GM19239 (cell line): Measurements from ENCODE around the gene ATXN1.
"Not testable (repeated sequence)": the region's sequence is repeated elsewhere in the genome, so short reads cannot be mapped to it uniquely, and the experiment has no call there.

Experiments
- DNase-seq: peaks from one replicate; pipeline ENCODE4 v3.0.0; 2011; ENCODE audit warnings: low spot score; ENCODE audit not compliant: insufficient read length
- FAIRE-seq: peaks from 2 replicates; lab custom pipeline; 2011; peaks lifted over from hg19 to GRCh38; lab: Jason Lieb, UNC

The ATXN1 gene

DNA sequence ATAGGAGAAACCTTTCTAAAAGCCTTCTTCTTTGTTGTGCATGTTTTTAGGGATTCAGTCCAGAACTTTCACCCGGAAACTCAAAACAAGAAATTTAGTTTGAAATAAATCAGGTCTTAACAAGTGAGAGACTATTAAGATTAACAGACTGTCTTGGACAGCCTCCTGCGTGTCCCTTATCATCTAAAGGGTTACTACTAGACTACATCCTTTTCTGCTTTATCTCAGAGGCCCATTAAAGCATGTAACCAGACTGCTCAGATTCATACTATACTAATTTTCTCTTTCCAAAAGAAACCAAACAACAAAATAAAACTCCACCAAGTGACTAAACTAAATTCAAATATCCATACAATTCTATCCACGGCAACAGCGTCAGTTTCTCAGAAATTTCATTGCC, 349.1 kb downstream of the ATXN1 start:
- FAIRE-seq (no peak), DNase-seq (no peak)

DNA sequence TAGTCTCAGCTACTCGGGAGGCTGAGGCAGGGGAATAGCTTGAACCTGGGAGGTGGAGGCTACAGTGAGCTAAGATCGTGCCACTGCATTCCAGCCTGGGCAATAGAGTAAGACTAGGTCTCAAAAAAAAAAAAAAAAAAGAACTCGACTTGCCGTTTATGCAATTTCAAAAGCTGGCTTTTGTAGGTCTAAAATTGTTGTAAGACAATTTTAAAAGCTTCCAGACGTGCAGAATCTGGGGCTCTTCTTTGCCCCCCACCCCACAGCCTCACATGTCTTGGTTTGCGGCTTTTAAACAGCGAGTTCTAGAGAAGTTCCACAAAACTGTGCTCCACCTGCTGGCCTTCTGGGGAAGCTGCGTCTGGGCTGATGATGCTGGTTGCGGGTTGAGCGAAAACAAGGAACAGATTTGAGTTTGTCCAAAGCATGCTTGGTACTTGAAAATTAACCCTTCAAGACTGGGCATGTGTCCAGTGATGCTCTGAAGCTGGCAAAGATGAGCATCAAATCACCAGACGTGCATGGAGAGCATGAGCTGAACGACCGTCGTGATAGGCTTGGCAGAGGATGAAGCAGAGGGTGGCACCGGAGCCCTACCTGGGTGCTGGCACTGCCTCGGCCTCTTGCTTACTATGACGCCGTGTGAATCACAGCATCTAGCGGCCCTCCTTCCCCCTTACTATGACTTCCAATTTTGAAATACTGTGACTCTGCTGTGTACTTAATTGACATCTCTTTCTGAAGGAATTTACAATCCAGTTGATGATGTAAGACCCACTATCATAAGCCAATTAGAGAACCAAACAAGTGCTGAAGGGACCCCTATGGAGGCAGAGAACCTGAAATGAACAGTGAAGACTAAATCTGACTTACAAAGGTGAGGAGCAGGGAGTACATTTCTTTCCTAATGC, 351.5 kb downstream of the ATXN1 start:
- FAIRE-seq = peak; percentile 86

DNA sequence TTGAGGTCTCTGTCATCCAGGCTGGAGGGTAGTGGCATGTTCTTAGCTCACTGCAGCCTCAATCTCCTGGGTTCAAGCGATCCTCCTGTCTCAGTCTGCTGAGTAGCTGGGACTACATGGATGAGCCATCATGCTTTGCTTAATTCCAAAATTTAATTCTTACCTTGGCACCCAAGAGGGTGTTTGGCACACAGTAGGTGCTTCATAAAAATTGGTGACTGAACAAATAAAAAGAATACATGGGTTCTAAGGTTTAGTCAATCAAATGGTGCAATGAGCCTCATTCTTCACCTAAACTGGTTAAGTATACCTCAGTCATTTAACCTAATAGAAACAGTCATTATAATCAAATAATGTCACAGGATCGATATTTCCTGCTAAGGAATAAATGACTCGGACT, 352.5 kb downstream of the ATXN1 start:
- DNase-seq (no peak), FAIRE-seq (no peak)

More for the DNA sequence above, 351.5 kb downstream of the ATXN1 start:
- DNase-seq = no peak

DNA sequence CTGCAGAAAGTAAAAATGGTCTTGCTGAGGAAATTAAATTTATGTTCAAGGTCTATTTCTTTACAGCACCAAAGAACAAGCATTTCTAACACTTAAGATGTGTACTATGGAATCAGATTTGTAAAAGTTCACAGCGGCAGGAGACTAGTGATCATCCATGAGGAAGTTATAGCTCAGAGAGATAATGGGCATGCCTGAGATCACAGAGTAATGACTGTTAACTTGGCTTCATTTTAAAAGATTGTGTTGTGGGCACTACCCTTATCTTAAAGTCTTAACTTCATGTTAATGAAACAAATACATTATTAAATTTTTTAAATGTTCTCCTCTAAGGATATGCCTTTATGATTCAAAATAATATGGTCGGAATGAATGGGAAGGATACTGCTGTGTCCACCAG, 354.3 kb downstream of the ATXN1 start:
- no peak for FAIRE-seq
- no peak for DNase-seq

DNA sequence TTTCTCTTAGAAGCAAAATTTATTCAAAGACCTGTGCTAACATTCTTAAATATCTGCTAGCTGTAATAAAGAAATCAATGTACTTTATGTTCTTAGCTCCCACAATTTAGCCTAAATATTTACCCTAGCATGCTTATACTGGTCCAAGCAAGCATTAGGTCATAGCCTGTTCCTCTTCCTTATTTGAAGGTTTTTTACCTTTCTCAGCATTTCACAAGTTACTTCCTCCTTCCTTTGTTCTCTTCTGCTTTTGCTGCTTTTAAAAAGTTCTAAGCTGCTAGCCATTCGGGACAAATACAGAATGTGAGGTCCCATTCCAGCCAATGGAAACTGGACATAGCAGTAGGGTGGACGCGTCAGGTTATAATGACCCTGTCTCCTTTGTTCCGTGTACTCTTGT, 354.7 kb downstream of the ATXN1 start:
- FAIRE-seq = not testable (repeated sequence)

DNA sequence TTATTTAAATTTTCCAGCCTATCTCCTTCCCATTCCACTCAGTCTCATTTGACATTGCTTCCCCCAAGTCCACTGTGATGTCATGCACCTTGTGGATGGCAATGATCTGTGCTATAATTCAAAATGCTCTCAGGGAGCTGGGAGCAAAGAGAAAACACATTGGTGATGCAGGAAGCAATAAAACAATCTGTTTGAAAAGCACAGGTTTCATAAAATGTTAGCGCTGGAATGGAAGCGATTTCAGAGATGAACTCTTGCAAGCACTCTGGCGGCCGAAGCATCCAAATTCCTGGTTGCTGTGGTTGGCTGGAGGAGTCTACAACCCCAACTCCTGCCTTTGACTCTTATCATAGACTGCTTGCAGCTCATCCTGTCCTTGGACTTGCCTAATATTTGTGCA, 355.9 kb downstream of the ATXN1 start:
- DNase-seq = no peak
- FAIRE-seq = no peak

More for the DNA sequence above, 354.7 kb downstream of the ATXN1 start:
- DNase-seq = not testable (repeated sequence)

DNA sequence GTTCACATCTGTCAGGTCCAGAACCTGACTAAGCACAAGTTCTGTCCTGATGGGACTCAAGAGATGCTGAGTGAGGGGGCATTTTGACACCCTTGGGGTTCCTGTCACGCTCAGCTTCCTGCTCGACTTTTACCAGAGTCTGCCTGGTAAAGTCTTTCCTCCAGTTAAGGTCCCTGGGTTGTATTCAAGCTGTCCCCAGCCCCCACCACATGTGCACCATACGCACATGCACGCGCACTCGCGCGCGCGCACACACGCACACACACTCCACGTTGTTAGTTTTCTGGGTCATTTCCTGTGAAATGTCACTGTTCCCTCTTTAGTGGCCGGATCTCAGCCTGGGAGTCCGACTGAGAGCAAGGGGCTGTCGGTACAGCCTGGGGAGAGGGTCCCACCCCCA, 356.8 kb downstream of the ATXN1 start:
- DNase-seq (no peak), FAIRE-seq (peak; percentile 66)

DNA sequence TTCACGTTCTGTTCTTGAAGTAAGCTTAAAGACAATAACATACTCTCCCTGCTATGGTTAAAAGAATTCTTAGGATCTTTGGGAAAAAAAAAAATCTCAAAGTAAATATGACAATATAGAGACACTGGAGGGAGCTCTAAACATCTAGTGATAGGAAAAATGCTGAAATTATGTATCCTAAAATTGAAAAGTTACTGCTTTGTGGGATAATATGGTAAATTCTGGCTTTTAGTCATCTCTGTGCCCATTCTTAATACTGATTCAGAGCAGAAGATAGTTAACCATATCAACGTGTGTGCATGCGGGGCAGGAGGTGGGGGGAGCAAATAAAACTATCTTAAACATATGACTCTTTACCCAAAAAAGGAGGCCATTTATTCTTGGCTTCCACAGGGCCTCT, 357.4 kb downstream of the ATXN1 start:
- DNase-seq (no peak), FAIRE-seq (no peak)

DNA sequence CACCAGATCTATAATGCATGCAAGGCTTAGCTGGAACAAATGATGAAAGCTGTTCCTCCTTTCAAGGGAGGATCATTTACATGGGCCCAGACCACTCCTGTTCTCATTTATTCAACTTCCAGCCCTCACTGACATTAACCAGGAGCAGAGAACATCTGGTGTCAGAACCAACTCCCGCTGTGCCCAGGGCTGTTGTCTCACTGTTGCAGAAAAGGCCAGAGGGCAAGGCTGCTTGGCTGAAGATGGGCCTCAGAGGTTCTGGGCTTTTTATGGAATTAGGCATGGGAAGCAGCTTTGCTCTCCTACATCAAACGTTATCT, 358.7 kb downstream of the ATXN1 start:
- DNase-seq (no peak), FAIRE-seq (no peak)

DNA sequence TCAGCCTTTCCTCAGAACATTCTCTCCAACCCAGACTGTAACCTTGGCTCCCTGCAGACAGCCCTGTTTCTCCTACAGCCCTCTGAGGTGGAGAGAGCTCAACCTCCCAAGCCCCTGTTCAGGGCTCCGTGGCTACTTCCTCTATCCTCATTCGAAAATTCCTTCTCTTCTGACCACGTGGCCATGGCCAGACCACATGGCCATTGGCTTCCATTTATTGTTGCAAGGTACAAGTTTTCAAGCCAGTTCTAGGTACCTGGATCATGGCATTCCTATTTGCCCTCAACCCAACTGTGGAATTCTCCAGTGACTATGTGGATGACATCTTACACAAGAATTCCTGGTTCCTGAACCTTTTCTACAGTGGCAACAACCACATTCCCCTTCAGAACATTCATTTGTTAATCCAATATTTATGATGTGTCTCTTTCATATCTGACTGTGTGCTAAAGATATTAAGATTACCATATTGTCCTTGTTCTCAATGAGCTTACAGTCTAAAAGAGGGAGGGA, 361.0 kb downstream of the ATXN1 start:
- DNase-seq = no peak
- FAIRE-seq = no peak

DNA sequence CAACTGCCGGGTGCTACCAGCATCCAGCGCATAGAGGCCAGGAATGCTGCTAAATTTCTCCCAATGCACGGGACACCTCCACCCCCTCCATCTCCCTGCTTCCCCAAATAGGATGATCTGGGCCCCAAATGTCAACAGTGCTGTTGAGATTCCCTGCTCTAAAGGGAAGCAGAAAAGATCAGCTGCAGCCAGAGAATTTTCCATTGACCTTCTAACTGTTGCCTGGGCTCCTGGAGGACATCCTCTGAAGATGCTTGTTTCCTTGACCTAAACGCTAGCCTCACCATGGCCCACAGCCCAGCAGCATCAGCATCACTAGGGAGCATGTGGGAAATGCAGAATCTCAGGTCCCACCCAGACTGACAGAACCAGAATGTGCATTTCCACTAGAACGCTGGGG, 361.6 kb downstream of the ATXN1 start:
- FAIRE-seq (no peak), DNase-seq (no peak)

DNA sequence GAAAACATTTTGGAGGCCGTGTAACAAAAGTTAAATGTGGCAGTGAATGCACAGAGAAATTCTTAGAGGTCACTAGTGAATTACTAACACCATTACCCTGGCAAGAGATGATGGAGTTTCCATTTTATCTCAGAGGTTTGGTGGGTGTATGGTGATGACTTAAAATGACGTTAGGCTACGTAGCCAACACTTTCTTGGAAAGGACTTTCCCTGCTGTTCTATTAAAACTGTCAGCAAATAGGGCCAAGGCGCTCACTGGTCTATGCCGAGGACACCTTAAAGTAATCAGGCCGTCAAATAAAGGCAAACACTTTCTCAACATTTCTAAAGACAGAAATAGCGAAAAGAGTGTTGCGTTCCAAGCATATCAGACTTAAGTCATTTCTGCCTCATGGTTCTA, 362.1 kb downstream of the ATXN1 start:
- DNase-seq = no peak
- no peak for FAIRE-seq

DNA sequence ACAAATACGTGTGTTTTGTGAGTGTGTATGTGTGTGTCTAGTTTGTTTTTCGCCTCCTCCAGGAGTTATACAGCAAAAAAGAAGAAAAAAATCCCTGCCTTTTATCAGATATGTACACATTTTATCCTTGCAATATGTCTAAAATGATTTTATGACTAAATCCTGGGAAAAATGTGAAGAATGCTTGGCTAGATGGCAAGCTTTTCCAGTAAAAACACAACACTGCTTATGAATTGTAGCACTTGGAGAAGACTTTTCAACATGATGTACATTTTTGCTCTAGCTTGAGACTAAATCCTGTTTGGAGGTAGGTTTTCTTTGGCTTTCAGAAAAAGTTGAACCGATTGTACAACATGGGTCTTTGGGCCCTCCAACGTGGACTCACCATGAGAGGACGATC, 362.7 kb downstream of the ATXN1 start:
- FAIRE-seq = no peak
- DNase-seq = no peak

DNA sequence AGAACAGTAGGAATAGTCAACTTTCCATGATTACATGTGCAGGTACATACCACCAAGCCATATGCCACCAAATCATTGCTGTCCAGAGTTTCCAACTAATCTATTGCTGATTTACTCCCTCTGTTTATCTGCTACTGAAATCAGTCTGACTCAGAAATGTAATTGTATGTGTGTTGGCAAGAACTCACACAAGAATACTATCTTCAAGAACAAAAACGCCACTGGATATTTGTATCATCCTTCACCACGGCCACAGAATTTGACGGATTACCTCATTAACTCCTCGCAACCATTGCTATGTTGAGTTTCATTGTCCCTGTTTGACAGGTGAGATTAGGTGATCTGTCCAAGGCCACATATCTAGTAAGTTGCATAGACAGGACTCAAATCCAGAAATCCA, 363.6 kb downstream of the ATXN1 start:
- DNase-seq (no peak), FAIRE-seq (no peak)

DNA sequence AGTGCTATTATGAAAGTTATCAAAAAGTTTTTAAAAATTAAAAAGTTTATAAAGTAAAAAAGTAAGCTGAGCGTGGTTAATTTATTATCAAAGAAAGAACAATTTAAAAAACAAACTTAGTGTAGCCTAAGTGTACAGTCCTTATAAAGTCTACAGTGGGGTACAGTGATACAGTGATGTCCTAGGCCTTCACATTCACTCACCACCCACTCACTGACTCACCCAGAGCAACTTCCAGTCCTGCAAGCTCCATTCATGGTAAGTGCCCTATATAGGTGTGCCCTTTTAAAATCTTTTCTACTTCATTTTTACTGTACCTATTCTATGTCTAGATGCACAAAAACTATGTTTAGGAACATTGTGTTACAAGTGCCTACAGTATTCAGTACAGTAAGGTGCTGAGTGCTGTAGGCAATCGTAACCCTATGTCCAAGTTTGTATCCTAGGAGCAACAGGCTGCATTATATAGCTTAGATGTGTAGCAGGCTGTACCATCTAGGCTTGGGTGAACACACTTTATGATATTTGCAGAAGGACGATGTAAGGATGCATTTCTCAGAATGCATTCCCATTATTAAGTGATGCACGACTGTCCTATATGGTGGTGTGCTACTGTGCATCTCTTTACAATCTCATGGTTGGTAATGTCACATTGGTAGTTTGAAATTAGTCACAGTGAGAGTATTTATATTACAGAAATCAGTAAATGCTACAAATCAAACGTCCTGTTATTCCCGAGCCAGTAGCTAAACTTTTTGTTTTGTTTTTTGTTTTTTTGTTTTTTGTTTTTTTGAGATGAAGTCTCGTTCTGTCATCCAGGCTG, 364.6 kb downstream of the ATXN1 start:
- DNase-seq = no peak
- no peak for FAIRE-seq

DNA sequence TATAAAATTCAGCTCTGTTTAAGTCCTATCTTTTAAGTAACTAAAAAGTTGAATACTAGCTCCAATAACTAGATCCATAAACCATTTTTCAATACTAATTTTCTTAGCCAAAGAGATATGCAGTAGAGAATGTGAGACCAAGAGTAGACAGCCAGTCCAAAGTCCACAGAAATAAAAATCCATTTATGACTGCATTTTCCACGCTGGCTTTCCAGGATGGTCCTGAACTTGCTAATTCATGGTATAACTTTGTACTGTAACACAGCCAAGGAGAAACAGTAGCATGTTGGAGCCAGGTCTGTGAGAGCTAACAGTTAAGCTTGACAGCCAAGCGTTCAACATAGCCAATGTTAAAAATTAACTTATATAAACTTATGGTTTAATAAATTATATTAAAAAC, 366.6 kb downstream of the ATXN1 start:
- DNase-seq = no peak
- no peak for FAIRE-seq

DNA sequence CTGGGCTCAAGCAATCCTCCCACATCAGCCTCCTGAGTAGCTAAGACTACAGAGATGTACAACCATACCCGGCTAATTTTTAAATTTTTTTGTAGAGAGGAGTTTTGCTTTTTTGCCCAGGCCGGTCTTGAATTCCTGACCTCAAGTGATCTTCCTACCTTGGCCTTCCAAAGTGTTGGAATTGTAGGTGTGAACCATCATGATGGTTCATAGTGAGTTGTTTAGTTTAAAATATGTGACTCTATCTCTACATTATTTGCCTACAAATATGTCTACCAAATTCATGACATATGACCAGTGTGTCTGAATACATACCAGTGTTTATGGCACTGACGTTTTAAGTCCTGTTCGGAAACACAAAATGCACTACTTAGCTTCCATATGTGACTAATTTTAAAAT, 367.9 kb downstream of the ATXN1 start:
- DNase-seq = no peak

DNA sequence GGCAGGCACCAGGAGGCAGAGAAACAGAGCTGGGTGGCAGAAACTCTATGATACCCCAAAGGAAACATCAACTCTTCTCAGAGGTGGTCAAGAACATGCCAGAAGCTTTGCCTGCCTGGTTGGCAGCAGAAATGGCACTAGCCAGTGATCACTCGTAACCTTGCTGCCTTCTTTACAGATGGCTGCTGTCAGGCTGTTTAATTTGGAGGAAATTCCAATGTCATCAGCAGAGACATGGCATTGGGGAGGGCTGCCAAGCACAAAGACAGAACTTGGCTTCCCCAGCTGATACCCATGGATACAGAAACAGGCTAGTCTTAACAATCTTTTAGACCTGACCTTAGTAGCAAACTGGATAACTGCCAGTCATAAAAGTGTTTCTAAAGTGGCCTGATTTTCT, 369.2 kb downstream of the ATXN1 start:
- DNase-seq = no peak
- no peak for FAIRE-seq

More for the DNA sequence above, 367.9 kb downstream of the ATXN1 start:
- no peak for FAIRE-seq

DNA sequence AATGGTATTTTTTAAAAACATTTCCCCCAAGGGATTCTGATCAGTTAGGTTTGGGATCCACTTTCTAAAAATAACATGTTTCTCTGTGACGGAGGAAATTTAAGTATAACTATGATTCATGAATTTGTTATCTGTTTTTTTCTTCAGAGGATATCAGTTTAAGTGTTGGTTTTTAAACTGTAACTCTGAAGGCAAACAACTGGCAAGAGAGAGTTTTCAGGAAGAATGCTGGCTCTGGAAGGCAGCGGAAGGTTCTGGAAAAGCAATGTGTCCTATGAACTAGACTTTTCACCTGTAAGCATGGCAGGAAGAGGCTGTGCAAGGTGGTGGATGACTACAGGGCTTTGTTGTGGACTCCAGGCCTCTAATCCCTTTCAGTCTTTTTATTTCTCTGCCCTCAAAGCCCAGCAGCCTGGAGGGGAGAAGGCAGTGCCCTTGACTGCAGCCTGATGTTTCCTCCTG, 369.8 kb downstream of the ATXN1 start:
- DNase-seq = no peak

DNA sequence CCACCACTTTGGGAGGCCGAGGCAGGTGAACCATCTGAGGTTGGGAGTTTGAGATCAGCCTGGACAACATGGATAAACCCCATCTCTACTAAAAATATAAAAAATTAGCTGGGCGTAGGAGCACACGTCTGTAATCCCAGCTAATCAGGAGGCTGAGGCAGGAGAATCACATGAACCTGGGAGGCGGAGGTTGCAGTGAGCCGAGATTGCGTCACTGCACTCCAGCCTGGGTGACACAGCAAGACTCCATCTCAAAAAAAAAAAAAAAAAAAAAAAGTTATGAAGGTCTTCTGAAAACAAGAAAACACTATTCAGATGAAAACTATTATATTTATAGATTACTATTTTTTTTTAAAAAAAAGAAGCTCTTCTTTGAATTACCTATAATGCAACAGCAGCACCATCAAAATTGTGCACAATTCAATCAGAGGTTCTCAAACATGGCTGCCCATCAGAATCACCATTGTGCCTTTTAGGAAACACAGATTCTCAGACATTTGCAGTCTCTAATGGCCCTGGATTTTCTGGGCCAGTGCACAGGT, 370.3 kb downstream of the ATXN1 start:
- not testable (repeated sequence) for FAIRE-seq, DNase-seq

More for the DNA sequence above, 369.8 kb downstream of the ATXN1 start:
- FAIRE-seq = no peak

DNA sequence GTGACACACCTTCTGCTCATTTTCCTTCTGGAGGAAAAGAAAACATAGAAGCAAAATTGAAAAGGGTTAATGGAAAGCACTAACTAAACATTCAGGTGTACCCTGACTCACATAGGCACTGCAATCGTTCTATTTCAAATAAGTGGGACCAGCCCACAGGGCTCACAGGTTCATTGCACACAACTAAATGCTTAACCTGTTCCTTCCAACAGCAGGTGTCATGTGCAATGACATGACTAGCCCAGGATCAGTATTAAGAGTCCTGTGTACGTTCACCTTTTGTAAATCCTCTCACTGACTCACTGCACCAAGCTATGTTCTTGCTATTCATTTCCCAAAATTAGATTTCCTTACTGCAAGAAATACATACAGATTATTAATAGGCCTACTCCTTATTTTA, 371.6 kb downstream of the ATXN1 start:
- DNase-seq (no peak), FAIRE-seq (no peak)
